ENCODE data around the gene PRODH2. TPM values are rescaled to one million over a fixed set of nuclear protein-coding genes. Genes with fewer than 3 reads are reported as not detected.
"Not testable (repeated sequence)": the region's sequence is repeated elsewhere in the genome, so short reads cannot be mapped to it uniquely, and the experiment has no call there.

PRODH2 gene
- total and polyA plus RNA-seq, 10 of the 15 experiments (the other 5 are each of a cell fraction or from before 2014, with no cell fraction given) = 0.07 TPM; not detected in 9

- TF ChIP-seq CTCF (IDR thresholded peaks at IDR 0.05 in 2 of 3, conservative IDR thresholded peaks at IDR 0.05 in 1 of 3; ENCODE audit: control insufficient read depth in 2 of 3, extremely low read depth in 1 of 3, insufficient read depth in 1 of 3, low read depth in 3 of 3, low read length in 3 of 3) = no peak
- no peak for TF ChIP-seq ETV6 (conservative IDR thresholded peaks at IDR 0.05 in 1 of 2, IDR thresholded peaks at IDR 0.05 in 1 of 2; ENCODE audit: borderline replicate concordance in 1 of 2, low read depth in 1 of 2)
- no peak for TF ChIP-seq TAF1 (IDR thresholded peaks at IDR 0.05; ENCODE audit: borderline replicate concordance, low read depth, low read length)
- no peak for TF ChIP-seq SMAD5 (IDR thresholded peaks at IDR 0.05; ENCODE audit: low read depth)
- TF ChIP-seq MYC (IDR thresholded peaks at IDR 0.05; ENCODE audit: insufficient read depth, insufficient read length, insufficient replicate concordance, low read length, severe bottlenecking) = no peak
- no peak for TF ChIP-seq CEBPZ (IDR thresholded peaks at IDR 0.05; ENCODE audit: low read depth, low read length)
- no peak for TF ChIP-seq MYB (IDR thresholded peaks at IDR 0.05; ENCODE audit: borderline replicate concordance, low read depth, low read length)
- TF ChIP-seq IRF3 (IDR thresholded peaks at IDR 0.05) = no peak
- TF ChIP-seq POLR2AphosphoS5 (IDR thresholded peaks at IDR 0.05; ENCODE audit: low read length) = no peak
Measured at GRCh38 chr19:35841961-35842595, 29.4 kb upstream of the PRODH2 start (continued).

- FAIRE-seq; DNase-seq (ENCODE audit: low read depth, low spot score); H4K20me1 ChIP-seq (ENCODE audit: control insufficient read depth, insufficient read depth); H3K4me2 ChIP-seq (ENCODE audit: control insufficient read depth, insufficient read depth); H3K9me3 ChIP-seq (replicated peaks; ENCODE audit: control insufficient read depth, insufficient read depth, low read length); H3K27ac ChIP-seq (ENCODE audit: control insufficient read depth, insufficient read depth); H2AFZ ChIP-seq (ENCODE audit: control insufficient read depth, low read depth, low read length); H3K9ac ChIP-seq (ENCODE audit: control insufficient read depth, insufficient read depth, low read length); BruUV-seq (replicated peaks); H3K79me2 ChIP-seq (ENCODE audit: control insufficient read depth, insufficient read depth, low read length); H3K4me1 ChIP-seq (ENCODE audit: control insufficient read depth, insufficient read depth, low read length); RAD21 ChIA-PET (ENCODE audit: unreplicated experiment); ATAC-seq; H3K36me3 ChIP-seq (ENCODE audit: control insufficient read depth in 2 of 2, insufficient read depth in 2 of 2, low read length in 1 of 2); H3K4me3 ChIP-seq; intact Hi-C loops (cut with micrococcal nuclease; ENCODE audit: unreplicated experiment); SMC1A ChIA-PET (ENCODE audit: uncharacterized antibody, unreplicated experiment); POLR2A ChIA-PET; H3K27me3 ChIP-seq (replicated peaks in 1 of 2; ENCODE audit: control insufficient read depth in 2 of 2, insufficient read depth in 2 of 2, low read length in 1 of 2); in situ Hi-C loops (cut with MboI): not testable (repeated sequence)
- CTCF ChIA-PET = interaction anchor here (1.4 kb wide), 1 partner anchor 10 kb away, joined by 4 read pairs; no protein-coding TSS in a partner anchor
- WGBS (ENCODE audit: insufficient coverage, insufficient replicate concordance, low lambda C conversion rate, missing lambda C conversion rate) = 9% methylated on average over 11 of the region's 11 CpGs
Measured at GRCh38 chr19:35836096-35836495, 23.5 kb upstream of the PRODH2 start.
